ENCODE results near the gene KRT4. TPM values are rescaled to one million over a fixed set of nuclear protein-coding genes. Genes with fewer than 3 reads are reported as not detected.

The KRT4 gene
- total and polyA plus RNA-seq, 2 experiments from 2014 or later = not detected

DNA sequence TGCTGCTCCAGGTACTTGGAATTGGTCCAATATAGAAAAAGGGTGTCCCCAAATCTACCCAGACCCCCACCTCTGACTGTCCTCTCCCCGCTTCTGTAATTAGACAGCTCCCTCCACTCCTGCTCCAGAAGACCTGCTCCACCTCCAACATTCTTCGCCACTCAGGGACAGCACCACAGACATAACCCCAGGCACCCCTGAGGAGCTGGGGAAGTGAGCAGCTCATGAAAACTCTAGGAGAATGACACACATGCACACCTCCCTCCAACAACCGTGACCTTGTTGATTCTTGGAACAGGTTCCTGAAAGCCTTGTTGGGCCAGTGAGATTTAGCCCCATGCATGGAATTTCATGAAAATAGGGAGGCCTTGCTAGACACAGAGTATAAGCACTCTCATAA lies 8.2 kb downstream of the KRT4 start:
- Histone ChIP-seq H2AFZ (peak overlapping the region; percentile 9), H3K27ac (ENCODE audit: low read depth) (no peak overlapping the region), H3K27me3 (ENCODE audit: insufficient read depth) (no peaks in the 10 kb centered on the region), H4K20me1 (replicated peaks; ENCODE audit: insufficient read depth) (no peaks in the 10 kb centered on the region), H3F3A (replicated peaks; ENCODE audit: low read depth) (no peaks in the 10 kb centered on the region), H3K4me2 (no peak overlapping the region), H3K36me3 (ENCODE audit: insufficient read depth) (no peaks in the 10 kb centered on the region), H3K79me2 (replicated peaks; ENCODE audit: insufficient read depth) (no peaks in the 10 kb centered on the region), H3K4me1 (ENCODE audit: insufficient read depth) (peaks cover 22% of the 10 kb centered on the region), H3K9me2 (ENCODE audit: insufficient read depth) (peaks cover 15% of the 10 kb centered on the region), H3K4me3 (no peak overlapping the region)
- TF ChIP-seq POLR2AphosphoS5 (IDR thresholded peaks at IDR 0.05; ENCODE audit: low read depth) (no peak), ZNF114 (CRISPR knock-in tag; IDR thresholded peaks at IDR 0.05) (no peak), ZNF331 (CRISPR knock-in tag; IDR thresholded peaks at IDR 0.05; ENCODE audit: low read depth) (no peak)
- TF ChIP-seq, protein P1, sequence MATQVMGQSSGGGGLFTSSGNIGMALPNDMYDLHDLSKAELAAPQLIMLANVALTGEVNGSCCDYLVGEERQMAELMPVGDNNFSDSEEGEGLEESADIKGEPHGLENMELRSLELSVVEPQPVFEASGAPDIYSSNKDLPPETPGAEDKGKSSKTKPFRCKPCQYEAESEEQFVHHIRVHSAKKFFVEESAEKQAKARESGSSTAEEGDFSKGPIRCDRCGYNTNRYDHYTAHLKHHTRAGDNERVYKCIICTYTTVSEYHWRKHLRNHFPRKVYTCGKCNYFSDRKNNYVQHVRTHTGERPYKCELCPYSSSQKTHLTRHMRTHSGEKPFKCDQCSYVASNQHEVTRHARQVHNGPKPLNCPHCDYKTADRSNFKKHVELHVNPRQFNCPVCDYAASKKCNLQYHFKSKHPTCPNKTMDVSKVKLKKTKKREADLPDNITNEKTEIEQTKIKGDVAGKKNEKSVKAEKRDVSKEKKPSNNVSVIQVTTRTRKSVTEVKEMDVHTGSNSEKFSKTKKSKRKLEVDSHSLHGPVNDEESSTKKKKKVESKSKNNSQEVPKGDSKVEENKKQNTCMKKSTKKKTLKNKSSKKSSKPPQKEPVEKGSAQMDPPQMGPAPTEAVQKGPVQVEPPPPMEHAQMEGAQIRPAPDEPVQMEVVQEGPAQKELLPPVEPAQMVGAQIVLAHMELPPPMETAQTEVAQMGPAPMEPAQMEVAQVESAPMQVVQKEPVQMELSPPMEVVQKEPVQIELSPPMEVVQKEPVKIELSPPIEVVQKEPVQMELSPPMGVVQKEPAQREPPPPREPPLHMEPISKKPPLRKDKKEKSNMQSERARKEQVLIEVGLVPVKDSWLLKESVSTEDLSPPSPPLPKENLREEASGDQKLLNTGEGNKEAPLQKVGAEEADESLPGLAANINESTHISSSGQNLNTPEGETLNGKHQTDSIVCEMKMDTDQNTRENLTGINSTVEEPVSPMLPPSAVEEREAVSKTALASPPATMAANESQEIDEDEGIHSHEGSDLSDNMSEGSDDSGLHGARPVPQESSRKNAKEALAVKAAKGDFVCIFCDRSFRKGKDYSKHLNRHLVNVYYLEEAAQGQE (IDR thresholded peaks at IDR 0.05; ENCODE audit: unreplicated experiment) = no peak
- no peak for DNase-seq (ENCODE audit: low spot score)
- Mint-ChIP-seq H3K36me3 (ENCODE audit: low read depth) (no peaks in the 10 kb centered on the region), H3K4me1 (peaks cover 26% of the 10 kb centered on the region), H3K27ac (no peak overlapping the region), H3K9me3 (no peaks in the 10 kb centered on the region), H3K27me3 (ENCODE audit: insufficient read depth, low read depth, poor library complexity) (peaks cover 9% of the 10 kb centered on the region), H3K4me3 (no peak overlapping the region)
- ATAC-seq = no peak

DNA sequence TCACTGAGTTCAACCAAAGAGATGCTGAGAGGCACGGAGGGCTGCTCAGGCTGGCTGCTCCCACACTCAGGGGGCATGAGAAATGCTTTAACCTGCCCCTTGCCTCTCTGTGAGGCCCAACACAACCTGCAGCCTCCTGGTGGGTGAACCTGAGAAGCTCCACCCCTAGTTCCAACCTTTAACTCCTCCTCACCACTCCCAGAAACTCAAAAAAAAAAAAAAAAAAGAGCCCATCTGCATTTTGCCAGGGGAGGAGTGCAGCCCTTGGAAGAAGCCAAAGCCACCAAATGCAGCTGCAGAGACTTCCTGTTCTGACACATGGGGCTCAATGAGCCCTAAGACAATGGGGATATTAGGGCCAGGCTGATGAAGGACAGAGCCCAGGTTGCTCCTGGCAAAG lies 8.9 kb downstream of the KRT4 start:
- Mint-ChIP-seq H3K4me3 (no peak overlapping the region), H3K9me3 (no peaks in the 10 kb centered on the region), H3K27ac (no peak overlapping the region), H3K4me1 (peaks cover 34% of the 10 kb centered on the region), H3K36me3 (ENCODE audit: low read depth) (no peaks in the 10 kb centered on the region), H3K27me3 (ENCODE audit: insufficient read depth, low read depth, poor library complexity) (peaks cover 9% of the 10 kb centered on the region)
- H3K27me3 ChIP-seq (ENCODE audit: insufficient read depth) = no peaks in the 10 kb centered on the region
- H3K79me2 ChIP-seq (replicated peaks; ENCODE audit: insufficient read depth) = no peaks in the 10 kb centered on the region
- peak; percentile 80 for DNase-seq (ENCODE audit: low spot score)
- H3K36me3 ChIP-seq (ENCODE audit: insufficient read depth) = no peaks in the 10 kb centered on the region
- H3K9me2 ChIP-seq (ENCODE audit: insufficient read depth) = peaks cover 15% of the 10 kb centered on the region
- H3K27ac ChIP-seq (ENCODE audit: low read depth) = no peak overlapping the region
- peaks cover 29% of the 10 kb centered on the region for H3K4me1 ChIP-seq (ENCODE audit: insufficient read depth)
- ATAC-seq = peak; percentile 89
- TF ChIP-seq, protein P2, sequence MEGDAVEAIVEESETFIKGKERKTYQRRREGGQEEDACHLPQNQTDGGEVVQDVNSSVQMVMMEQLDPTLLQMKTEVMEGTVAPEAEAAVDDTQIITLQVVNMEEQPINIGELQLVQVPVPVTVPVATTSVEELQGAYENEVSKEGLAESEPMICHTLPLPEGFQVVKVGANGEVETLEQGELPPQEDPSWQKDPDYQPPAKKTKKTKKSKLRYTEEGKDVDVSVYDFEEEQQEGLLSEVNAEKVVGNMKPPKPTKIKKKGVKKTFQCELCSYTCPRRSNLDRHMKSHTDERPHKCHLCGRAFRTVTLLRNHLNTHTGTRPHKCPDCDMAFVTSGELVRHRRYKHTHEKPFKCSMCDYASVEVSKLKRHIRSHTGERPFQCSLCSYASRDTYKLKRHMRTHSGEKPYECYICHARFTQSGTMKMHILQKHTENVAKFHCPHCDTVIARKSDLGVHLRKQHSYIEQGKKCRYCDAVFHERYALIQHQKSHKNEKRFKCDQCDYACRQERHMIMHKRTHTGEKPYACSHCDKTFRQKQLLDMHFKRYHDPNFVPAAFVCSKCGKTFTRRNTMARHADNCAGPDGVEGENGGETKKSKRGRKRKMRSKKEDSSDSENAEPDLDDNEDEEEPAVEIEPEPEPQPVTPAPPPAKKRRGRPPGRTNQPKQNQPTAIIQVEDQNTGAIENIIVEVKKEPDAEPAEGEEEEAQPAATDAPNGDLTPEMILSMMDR (conservative IDR thresholded peaks at IDR 0.05; ENCODE audit: low read depth in 2 of 2) = no peak
- no peak for TF ChIP-seq STAT1 (IDR thresholded peaks at IDR 0.05; ENCODE audit: unreplicated experiment)
- TF ChIP-seq, protein P3, sequence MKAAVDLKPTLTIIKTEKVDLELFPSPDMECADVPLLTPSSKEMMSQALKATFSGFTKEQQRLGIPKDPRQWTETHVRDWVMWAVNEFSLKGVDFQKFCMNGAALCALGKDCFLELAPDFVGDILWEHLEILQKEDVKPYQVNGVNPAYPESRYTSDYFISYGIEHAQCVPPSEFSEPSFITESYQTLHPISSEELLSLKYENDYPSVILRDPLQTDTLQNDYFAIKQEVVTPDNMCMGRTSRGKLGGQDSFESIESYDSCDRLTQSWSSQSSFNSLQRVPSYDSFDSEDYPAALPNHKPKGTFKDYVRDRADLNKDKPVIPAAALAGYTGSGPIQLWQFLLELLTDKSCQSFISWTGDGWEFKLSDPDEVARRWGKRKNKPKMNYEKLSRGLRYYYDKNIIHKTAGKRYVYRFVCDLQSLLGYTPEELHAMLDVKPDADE (IDR thresholded peaks at IDR 0.05) = no peak
- TF ChIP-seq CREB1 (CRISPR knock-in tag; IDR thresholded peaks at IDR 0.05; ENCODE audit: low read depth) = no peak
- TF ChIP-seq EZH2 (IDR thresholded peaks at IDR 0.05; ENCODE audit: low read depth, unreplicated experiment) = no peak
- no peak for TF ChIP-seq ZNF114 (CRISPR knock-in tag; IDR thresholded peaks at IDR 0.05)
- no peak for TF ChIP-seq EZH2phosphoT487 (IDR thresholded peaks at IDR 0.05; ENCODE audit: unreplicated experiment)
- H4K20me1 ChIP-seq (replicated peaks; ENCODE audit: insufficient read depth) = no peaks in the 10 kb centered on the region
- peak overlapping the region; percentile 9; the same call in 1 of the 2 replicates for H2AFZ ChIP-seq
- no peak overlapping the region for H3K4me3 ChIP-seq
- H3K4me2 ChIP-seq = no peak overlapping the region
- H3F3A ChIP-seq (replicated peaks; ENCODE audit: low read depth) = no peaks in the 10 kb centered on the region
